Esophagus (tissue), 2 donors: ENCODE data around the gene KRT6B. TPM values are rescaled to one million over a fixed set of nuclear protein-coding genes. Genes with fewer than 3 reads are reported as not detected.
A peak's percentile ranks its signal among the peaks of the same experiment; 100 is the strongest.
"Not testable (repeated sequence)": the region's sequence is repeated elsewhere in the genome, so short reads cannot be mapped to it uniquely, and the experiment has no call there.

ENCODE experiments used
- H3K27ac ChIP-seq, 2 donors: one replicate each; pipeline ENCODE4 v1.5.1; 2013; ENCODE audit warnings: low read depth in 2 of 2, mild to moderate bottlenecking in 2 of 2, inconsistent platforms in 1 of 2, low read length in 1 of 2, moderate library complexity in 1 of 2
- H3K27me3 ChIP-seq, 2 donors: one replicate each; pipeline ENCODE4 v1.6.1; 2013; ENCODE audit warnings: low read length in 2 of 2, control low read depth in 1 of 2, mild to moderate bottlenecking in 1 of 2; ENCODE audit not compliant: insufficient read depth in 2 of 2, control insufficient read depth in 1 of 2
- H3K36me3 ChIP-seq, 2 donors: one replicate each; pipeline ENCODE4 v1.6.1; 2013; ENCODE audit warnings: low read length in 1 of 2; ENCODE audit not compliant: control insufficient read depth in 2 of 2, insufficient read depth in 2 of 2
- H3K4me1 ChIP-seq, 2 donors: one replicate each; pipeline ENCODE4 v1.6.1; 2013; ENCODE audit warnings: low read length in 1 of 2; ENCODE audit not compliant: control insufficient read depth in 2 of 2, insufficient read depth in 2 of 2
- H3K4me3 ChIP-seq, 2 donors: one replicate each; pipeline ENCODE4 v1.5.1; 2013; ENCODE audit warnings: low read length in 2 of 2, mild to moderate bottlenecking in 2 of 2, low read depth in 1 of 2, moderate library complexity in 1 of 2
- H3K9me3 ChIP-seq, 2 donors: one replicate each; pipeline ENCODE4 v1.6.1; 2013; ENCODE audit warnings: mild to moderate bottlenecking in 2 of 2, low read depth in 1 of 2, low read length in 1 of 2, moderate library complexity in 1 of 2; ENCODE audit not compliant: control insufficient read depth in 2 of 2, insufficient read depth in 1 of 2
- WGBS, 2 donors: extraction: QIAGEN DNeasy Blood & Tissue Kit; methylation state at CpG; one replicate each; pipeline ENCODE4 v1.1.7; 2013; 5-methylcytosine and 5-hydroxymethylcytosine counted together
- polyA plus RNA-seq, 2 donors: library from polyadenylated mRNA; stranded (reverse); fragments of 200-250 nt; gene quantifications; one replicate each; pipeline ENCODE4 v1.2.3, GENCODE V29; 2013
- donor health status: healthy with polysubstance abuse.
- donor health status: Bipolar disorder and iron deficiency.

Gene KRT6B
- polyA plus RNA-seq, 2 donors, result 106 to 453 TPM

- Histone ChIP-seq H3K27me3 (no peaks in the 10 kb centered on the region), H3K4me3 (no peak overlapping the region), H3K4me1 (peaks cover 0 to 9% of the 10 kb centered on the region in 2 donors), H3K9me3 (no peaks in the 10 kb centered on the region), H3K36me3 (no peaks in the 10 kb centered on the region), H3K27ac (no peak overlapping the region)
- 79 to 84% methylated on average over 4 of the region's 4 CpGs for WGBS, 2 donors
Measured at GRCh38 chr12:52418576-52419110, 33.3 kb downstream of the KRT6B start.

GRCh38 chr12:52417740-52418139 lies 34.2 kb downstream of the KRT6B start:
- WGBS, 2 donors, result 58 to 66% methylated on average over 2 of the region's 2 CpGs
- H3K4me3 ChIP-seq, result no peak overlapping the region
- no peaks in the 10 kb centered on the region for H3K27me3 ChIP-seq
- H3K9me3 ChIP-seq, result no peaks in the 10 kb centered on the region
- peaks cover 0 to 9% of the 10 kb centered on the region in 2 donors for H3K4me1 ChIP-seq
- no peaks in the 10 kb centered on the region for H3K36me3 ChIP-seq
- no peak overlapping the region for H3K27ac ChIP-seq

- H3K9me3 ChIP-seq, result no peaks in the 10 kb centered on the region
- no peaks in the 10 kb centered on the region for H3K36me3 ChIP-seq
- H3K4me1 ChIP-seq, result peaks cover 0 to 10% of the 10 kb centered on the region in 2 donors
- no peak overlapping the region for H3K4me3 ChIP-seq
- no peaks in the 10 kb centered on the region for H3K27me3 ChIP-seq
- H3K27ac ChIP-seq, result no peak overlapping the region
- WGBS, 2 donors, result 75 to 78% methylated on average over 1 of the region's 1 CpG
Measured at GRCh38 chr12:52416795-52417194, 35.2 kb downstream of the KRT6B start.

GRCh38 chr12:52415870-52416750 lies 35.8 kb downstream of the KRT6B start:
- Histone ChIP-seq H3K36me3 (no peaks in the 10 kb centered on the region), H3K27ac (peak overlapping the region in 1 of 2 donors; percentile 27), H3K4me3 (no peak overlapping the region), H3K4me1 (peaks cover 0 to 12% of the 10 kb centered on the region in 2 donors), H3K27me3 (no peaks in the 10 kb centered on the region), H3K9me3 (no peaks in the 10 kb centered on the region)
- WGBS, 2 donors, result 62 to 66% methylated on average over 10 of the region's 10 CpGs

- Histone ChIP-seq H3K9me3 (no peaks in the 10 kb centered on the region), H3K27me3 (no peaks in the 10 kb centered on the region), H3K27ac (no peak overlapping the region), H3K4me3 (no peak overlapping the region), H3K4me1 (peaks cover 0 to 12% of the 10 kb centered on the region in 2 donors), H3K36me3 (no peaks in the 10 kb centered on the region)
- WGBS, 2 donors, result 79 to 84% methylated on average over 5 of the region's 5 CpGs
Measured at GRCh38 chr12:52414936-52415335, 37.0 kb downstream of the KRT6B start.

- Histone ChIP-seq H3K36me3 (no peaks in the 10 kb centered on the region), H3K27me3 (no peaks in the 10 kb centered on the region), H3K9me3 (no peaks in the 10 kb centered on the region), H3K4me3 (no peak overlapping the region), H3K27ac (no peak overlapping the region), H3K4me1 (peaks cover 0 to 12% of the 10 kb centered on the region in 2 donors)
- WGBS, 2 donors, result 66 to 74% methylated on average over 8 of the region's 8 CpGs
Measured at GRCh38 chr12:52413782-52414345, 38.1 kb downstream of the KRT6B start.

GRCh38 chr12:52413202-52413601 lies 38.7 kb downstream of the KRT6B start:
- Histone ChIP-seq H3K9me3 (no peaks in the 10 kb centered on the region), H3K4me3 (no peak overlapping the region), H3K27me3 (no peaks in the 10 kb centered on the region), H3K36me3 (no peaks in the 10 kb centered on the region), H3K4me1 (peaks cover 0 to 12% of the 10 kb centered on the region in 2 donors), H3K27ac (no peak overlapping the region)
- WGBS, 2 donors, result 44 to 55% methylated on average over 4 of the region's 4 CpGs

- Histone ChIP-seq H3K4me3 (no peak overlapping the region), H3K27me3 (no peaks in the 10 kb centered on the region), H3K4me1 (peaks cover 0 to 12% of the 10 kb centered on the region in 2 donors), H3K36me3 (no peaks in the 10 kb centered on the region), H3K9me3 (no peaks in the 10 kb centered on the region), H3K27ac (no peak overlapping the region)
- 79 to 86% methylated on average over 10 of the region's 10 CpGs for WGBS, 2 donors
Measured at GRCh38 chr12:52411815-52412214, 40.1 kb downstream of the KRT6B start.

- no CpG with 5 or more reads among the region's 1 CpG for WGBS, 2 donors
- not testable (repeated sequence) for H3K36me3 ChIP-seq, H3K9me3 ChIP-seq, H3K4me3 ChIP-seq, H3K27ac ChIP-seq, H3K4me1 ChIP-seq, H3K27me3 ChIP-seq
Measured at GRCh38 chr12:52410589-52411248, 41.2 kb downstream of the KRT6B start.
